ENCODE results near the gene MYPOP.

DNA sequence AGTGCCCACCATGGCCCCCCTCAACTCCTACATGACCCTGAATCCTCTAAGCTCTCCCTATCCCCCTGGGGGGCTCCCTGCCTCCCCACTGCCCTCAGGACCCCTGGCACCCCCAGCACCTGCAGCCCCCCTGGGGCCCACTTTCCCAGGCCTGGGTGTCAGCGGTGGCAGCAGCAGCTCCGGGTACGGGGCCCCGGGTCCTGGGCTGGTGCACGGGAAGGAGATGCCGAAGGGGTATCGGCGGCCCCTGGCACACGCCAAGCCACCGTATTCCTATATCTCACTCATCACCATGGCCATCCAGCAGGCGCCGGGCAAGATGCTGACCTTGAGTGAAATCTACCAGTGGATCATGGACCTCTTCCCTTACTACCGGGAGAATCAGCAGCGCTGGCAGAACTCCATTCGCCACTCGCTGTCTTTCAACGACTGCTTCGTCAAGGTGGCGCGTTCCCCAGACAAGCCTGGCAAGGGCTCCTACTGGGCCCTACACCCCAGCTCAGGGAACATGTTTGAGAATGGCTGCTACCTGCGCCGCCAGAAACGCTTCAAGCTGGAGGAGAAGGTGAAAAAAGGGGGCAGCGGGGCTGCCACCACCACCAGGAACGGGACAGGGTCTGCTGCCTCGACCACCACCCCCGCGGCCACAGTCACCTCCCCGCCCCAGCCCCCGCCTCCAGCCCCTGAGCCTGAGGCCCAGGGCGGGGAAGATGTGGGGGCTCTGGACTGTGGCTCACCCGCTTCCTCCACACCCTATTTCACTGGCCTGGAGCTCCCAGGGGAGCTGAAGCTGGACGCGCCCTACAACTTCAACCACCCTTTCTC, 30.1 kb downstream of the MYPOP start:
- TF ChIP-seq, protein P1, sequence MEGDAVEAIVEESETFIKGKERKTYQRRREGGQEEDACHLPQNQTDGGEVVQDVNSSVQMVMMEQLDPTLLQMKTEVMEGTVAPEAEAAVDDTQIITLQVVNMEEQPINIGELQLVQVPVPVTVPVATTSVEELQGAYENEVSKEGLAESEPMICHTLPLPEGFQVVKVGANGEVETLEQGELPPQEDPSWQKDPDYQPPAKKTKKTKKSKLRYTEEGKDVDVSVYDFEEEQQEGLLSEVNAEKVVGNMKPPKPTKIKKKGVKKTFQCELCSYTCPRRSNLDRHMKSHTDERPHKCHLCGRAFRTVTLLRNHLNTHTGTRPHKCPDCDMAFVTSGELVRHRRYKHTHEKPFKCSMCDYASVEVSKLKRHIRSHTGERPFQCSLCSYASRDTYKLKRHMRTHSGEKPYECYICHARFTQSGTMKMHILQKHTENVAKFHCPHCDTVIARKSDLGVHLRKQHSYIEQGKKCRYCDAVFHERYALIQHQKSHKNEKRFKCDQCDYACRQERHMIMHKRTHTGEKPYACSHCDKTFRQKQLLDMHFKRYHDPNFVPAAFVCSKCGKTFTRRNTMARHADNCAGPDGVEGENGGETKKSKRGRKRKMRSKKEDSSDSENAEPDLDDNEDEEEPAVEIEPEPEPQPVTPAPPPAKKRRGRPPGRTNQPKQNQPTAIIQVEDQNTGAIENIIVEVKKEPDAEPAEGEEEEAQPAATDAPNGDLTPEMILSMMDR (IDR thresholded peaks at IDR 0.05): no peak
- TF ChIP-seq POLR2A (IDR thresholded peaks at IDR 0.05): no peak
